IMR-90 (cell line): ENCODE results near the gene CERS4. TPM values are rescaled to one million over a fixed set of nuclear protein-coding genes. Genes with fewer than 3 reads are reported as not detected.

Experiments
- ATAC-seq: fragments of 200-7000 bp; cut with Tn5 transposase; 2 replicates; pipeline ENCODE4 v1.9.1; 2020; ENCODE audit warnings: low read depth, mild to moderate bottlenecking, moderate library complexity
- BruUV-seq: library from RNA; stranded (reverse); fragments of 400-500 nt; replicated peaks from 2 replicates; lab custom pipeline; 2021; lab: Mats Ljungman, UMichigan
- CTCF ChIA-PET: fragments of 300-600 bp; formaldehyde crosslinking; extraction: SDS; loops from one replicate; lab custom pipeline; 2021; ENCODE audit warnings: antibody characterized with exemption; lab: Yijun Ruan, JAX
- POLR2A ChIA-PET: fragments of 300-600 bp; sonication (Branson Sonifier 250); formaldehyde crosslinking; loops from one replicate; lab custom pipeline; 2022; ENCODE audit warnings: antibody characterized with exemption; ENCODE audit not compliant: unreplicated experiment; lab: Charles Lee
- DNase-seq: peaks from one replicate; pipeline ENCODE4 v3.0.0; 2013
- H2AFZ ChIP-seq: replicated peaks from 2 replicates; pipeline ENCODE3; 2013; ENCODE audit warnings: low read length, mild to moderate bottlenecking; ENCODE audit not compliant: poor library complexity
- H2AK5ac ChIP-seq: 2 replicates; pipeline ENCODE4 v1.6.1; 2013; ENCODE audit warnings: low read depth, low read length, inconsistent platforms
- H2AK9ac ChIP-seq: replicated peaks from 2 replicates; pipeline ENCODE3; 2013; ENCODE audit warnings: mild to moderate bottlenecking, low read depth, low read length, moderate library complexity; ENCODE audit not compliant: poor library complexity
- H2BK120ac ChIP-seq: 2 replicates; pipeline ENCODE4 v1.6.1; 2013; ENCODE audit warnings: low read depth, low read length, inconsistent platforms
- H2BK15ac ChIP-seq: 3 replicates; pipeline ENCODE4 v1.6.1; 2013; ENCODE audit warnings: low read depth, low read length, inconsistent platforms
- H2BK20ac ChIP-seq: 2 replicates; pipeline ENCODE4 v1.6.1; 2013; ENCODE audit warnings: low read depth, mild to moderate bottlenecking, inconsistent platforms, low read length, moderate library complexity
- H2BK5ac ChIP-seq: 2 replicates; pipeline ENCODE4 v1.6.1; 2013; ENCODE audit warnings: mild to moderate bottlenecking, low read depth, low read length, inconsistent platforms; ENCODE audit not compliant: poor library complexity, severe bottlenecking
- H3K14ac ChIP-seq: replicated peaks from 2 replicates; pipeline ENCODE4 v1.6.1; 2013; ENCODE audit warnings: low read depth, low read length, inconsistent platforms
- H3K18ac ChIP-seq: 2 replicates; pipeline ENCODE4 v1.6.1; 2013; ENCODE audit warnings: low read depth, low read length, control low read depth
- H3K23ac ChIP-seq: 2 replicates; pipeline ENCODE4 v1.6.1; 2013; ENCODE audit warnings: low read depth, low read length, inconsistent platforms
- H3K27ac ChIP-seq: 2 replicates; pipeline ENCODE4 v1.5.1; 2013; ENCODE audit warnings: mild to moderate bottlenecking, control low read depth, low read length; ENCODE audit not compliant: insufficient read depth
- H3K27me3 ChIP-seq: 2 replicates; pipeline ENCODE4 v1.6.1; 2013; ENCODE audit warnings: low read length; ENCODE audit not compliant: control insufficient read depth, insufficient read depth
- H3K36me3 ChIP-seq: 2 replicates; pipeline ENCODE4 v1.6.1; 2013; ENCODE audit warnings: low read length, mixed read lengths; ENCODE audit not compliant: control insufficient read depth, insufficient read depth
- H3K4ac ChIP-seq: 2 replicates; pipeline ENCODE4 v1.6.1; 2013; ENCODE audit warnings: low read depth, low read length, inconsistent platforms
- H3K4me1 ChIP-seq: 2 replicates; pipeline ENCODE4 v1.6.1; 2013; ENCODE audit warnings: low read length, mixed read lengths; ENCODE audit not compliant: control insufficient read depth, insufficient read depth
- H3K4me2 ChIP-seq: 2 replicates; pipeline ENCODE4 v1.6.1; 2013; ENCODE audit warnings: low read depth, mild to moderate bottlenecking, control low read depth, low read length, moderate library complexity
- H3K4me3 ChIP-seq: 2 replicates; pipeline ENCODE4 v1.5.1; 2013; ENCODE audit warnings: low read depth, mild to moderate bottlenecking, control low read depth, low read length, moderate library complexity; ENCODE audit not compliant: insufficient read depth
- H3K56ac ChIP-seq: 2 replicates; pipeline ENCODE4 v1.6.1; 2013; ENCODE audit warnings: low read length, inconsistent platforms; ENCODE audit not compliant: insufficient read depth; ENCODE audit errors: extremely low read depth
- H3K79me1 ChIP-seq, 2 experiments: 2 replicates each; pipeline ENCODE4 v1.6.1; 2013; ENCODE audit warnings: low read length in 2 of 2, inconsistent platforms in 1 of 2, low read depth in 1 of 2
- H3K9ac ChIP-seq: 2 replicates; pipeline ENCODE4 v1.6.1; 2013; ENCODE audit warnings: low read depth, low read length, control low read depth
- H3K9me1 ChIP-seq: 2 replicates; pipeline ENCODE4 v1.6.1; 2013; ENCODE audit warnings: low read length, inconsistent platforms; ENCODE audit not compliant: insufficient read depth
- H3K9me3 ChIP-seq: 2 replicates; pipeline ENCODE4 v1.6.1; 2013; ENCODE audit warnings: low read length; ENCODE audit not compliant: control insufficient read depth, insufficient read depth
- H4K20me1 ChIP-seq: 2 replicates; pipeline ENCODE4 v1.6.1; 2013; ENCODE audit warnings: low read length, inconsistent platforms; ENCODE audit not compliant: insufficient read depth
- H4K5ac ChIP-seq: 2 replicates; pipeline ENCODE4 v1.6.1; 2013; ENCODE audit warnings: mild to moderate bottlenecking, low read depth, low read length, control low read depth
- H4K8ac ChIP-seq, 2 experiments: 2 replicates each; pipeline ENCODE4 v1.6.1; 2013; ENCODE audit warnings: low read depth in 2 of 2, low read length in 2 of 2, control low read depth in 1 of 2, inconsistent platforms in 1 of 2
- H4K91ac ChIP-seq: 2 replicates; pipeline ENCODE4 v1.6.1; 2013; ENCODE audit warnings: low read depth, low read length, inconsistent platforms; ENCODE audit not compliant: insufficient read depth
- BHLHE40 ChIP-seq: fragments of 150-350 bp; IDR thresholded peaks from 2 replicates; pipeline ENCODE4 v1.6.1; 2016; ENCODE audit warnings: mild to moderate bottlenecking, low read depth, low read length
- CEBPB ChIP-seq: IDR thresholded peaks from 2 replicates; pipeline ENCODE4 v1.6.1; 2012; ENCODE audit warnings: low read depth, low read length, improper control_type of control experiment
- CHD1 ChIP-seq: IDR thresholded peaks from 2 replicates; pipeline ENCODE4 v1.6.1; 2012; ENCODE audit warnings: low read depth, low read length, improper control_type of control experiment
- FOS ChIP-seq: fragments of 150-350 bp; IDR thresholded peaks from 2 replicates; pipeline ENCODE4 v1.6.1; 2016; ENCODE audit warnings: low read depth, low read length
- MAFK ChIP-seq: IDR thresholded peaks from 2 replicates; pipeline ENCODE4 v1.6.1; 2012; ENCODE audit warnings: low read depth, low read length, improper control_type of control experiment
- MAZ ChIP-seq: IDR thresholded peaks from 2 replicates; pipeline ENCODE4 v1.6.1; 2012; ENCODE audit warnings: low read depth, mild to moderate bottlenecking, low read length, improper control_type of control experiment, moderate library complexity, borderline replicate concordance
- MXI1 ChIP-seq: IDR thresholded peaks from 2 replicates; pipeline ENCODE4 v1.6.1; 2012; ENCODE audit warnings: low read depth, mild to moderate bottlenecking, low read length, moderate library complexity, borderline replicate concordance
- NFE2L2 ChIP-seq: fragments of 150-350 bp; IDR thresholded peaks from 2 replicates; pipeline ENCODE4 v1.6.1; 2016; ENCODE audit warnings: low read depth, mild to moderate bottlenecking, low read length
- POLR2A ChIP-seq: IDR thresholded peaks from 2 replicates; pipeline ENCODE4 v1.6.1; 2012; ENCODE audit warnings: mild to moderate bottlenecking, low read depth, low read length
- RAD21 ChIP-seq: IDR thresholded peaks from 2 replicates; pipeline ENCODE4 v1.6.1; 2012; ENCODE audit warnings: low read length, improper control_type of control experiment
- RCOR1 ChIP-seq: IDR thresholded peaks from 2 replicates; pipeline ENCODE4 v1.6.1; 2012; ENCODE audit warnings: mild to moderate bottlenecking, low read length, improper control_type of control experiment; ENCODE audit not compliant: insufficient replicate concordance
- RFX5 ChIP-seq: IDR thresholded peaks from 2 replicates; pipeline ENCODE4 v1.8.0; 2012; ENCODE audit warnings: low read depth, mild to moderate bottlenecking, low read length, moderate library complexity
- SMC3 ChIP-seq: fragments of 150-350 bp; IDR thresholded peaks from 2 replicates; pipeline ENCODE4 v1.6.1; 2016; ENCODE audit warnings: low read depth, mild to moderate bottlenecking, antibody characterized with exemption, low read length, moderate library complexity
- WGBS, 2 experiments: methylation state at CpG; one replicate each; pipeline versions ENCODE4 v1.1.5 to v1.1.7; 2013; ENCODE audit warnings: missing lambda C conversion rate in 2 of 2; ENCODE audit not compliant: insufficient read length in 1 of 2; ENCODE audit errors: extremely low coverage in 2 of 2; 5-methylcytosine and 5-hydroxymethylcytosine counted together
- dilution Hi-C: fragments of 300-500 bp; cut with HindIII; formaldehyde crosslinking; loops from one replicate; pipeline ENCODE4 v1.14.3; 2018; ENCODE audit warnings: low sequenced_read_pairs; ENCODE audit not compliant: unreplicated experiment
- in situ Hi-C: fragments of 300-500 bp; cut with MboI; formaldehyde crosslinking; loops from 3 replicates; pipeline ENCODE4 v1.14.3; 2019; ENCODE audit warnings: low sequenced_read_pairs, inconsistent platforms, mixed read lengths
- intact Hi-C: fragments of 100-400 bp; cut with micrococcal nuclease; formaldehyde crosslinking; loops from 2 replicates; pipeline ENCODE4 v1.10.0; 2022
- polyA plus RNA-seq, 3 experiments: library from polyadenylated mRNA; depleted of rRNA; stranded (reverse); fragments of >200 nt; gene quantifications; 2 replicates each; pipeline ENCODE4 v1.2.3, GENCODE V29; 2012; ENCODE audit warnings: low replicate concordance in 1 of 3
- total RNA-seq: library from RNA; depleted of rRNA; stranded (reverse); fragments of >200 nt; gene quantifications from 2 replicates; pipeline ENCODE4 v1.2.3, GENCODE V29; 2012
- TF ChIP-seq, protein P1 (sequence below): conservative IDR thresholded peaks from 2 replicates; pipeline ENCODE4 v1.5.1; 2012; ENCODE audit warnings: mild to moderate bottlenecking, low read depth, low read length, improper control_type of control experiment
- TF ChIP-seq, protein P2 (sequence below): fragments of 150-350 bp; IDR thresholded peaks from 2 replicates; pipeline ENCODE4 v1.6.1; 2016; ENCODE audit warnings: low read depth, mild to moderate bottlenecking, low read length, moderate library complexity, borderline replicate concordance
- TF ChIP-seq, protein P3 (sequence below): fragments of 150-350 bp; IDR thresholded peaks from 2 replicates; pipeline ENCODE4 v1.6.1; 2017; ENCODE audit warnings: mild to moderate bottlenecking, antibody characterized with exemption, low read length, low read depth

CERS4 gene
- total and polyA plus RNA-seq, 2 of the 4 experiments (the other 2 are of a cell fraction): 3.2 to 5.7 TPM

GRCh38 chr19:8261347-8261746, 52.2 kb downstream of the CERS4 start:
- H2BK15ac ChIP-seq: no peak overlapping the region
- H3K4me1 ChIP-seq: no peaks in the 10 kb centered on the region
- no peak overlapping the region for H3K4me3 ChIP-seq
- BruUV-seq: no TSS peak
- H3K14ac ChIP-seq: no peak overlapping the region
- no peaks in the 10 kb centered on the region for H3K9me1 ChIP-seq
- no peak overlapping the region for H3K9ac ChIP-seq
- no peaks in the 10 kb centered on the region for H3K9me3 ChIP-seq
- H2BK120ac ChIP-seq: no peak overlapping the region
- ChIA-PET CTCF (no interaction called here), POLR2A (no interaction called here)
- DNase-seq: no peak
- H3K27ac ChIP-seq: no peak overlapping the region
- WGBS, 2 experiments: 100% methylated on average over 4 of the region's 9 CpGs; no CpG with 5 or more reads in 1 of the 2 experiments
- no peak overlapping the region for H2BK5ac ChIP-seq
- ATAC-seq: no peak
- H3K79me1 ChIP-seq: no peaks in the 10 kb centered on the region
- intact Hi-C loops: loop anchor here (10.0 kb wide), 1 partner anchor 323 kb away; no protein-coding TSS in a partner anchor
- TF ChIP-seq SMC3 (no peak), CHD1 (no peak), RAD21 (no peak), MXI1 (no peak), MAZ (no peak), CEBPB (no peak), MAFK (no peak), NFE2L2 (no peak), POLR2A (no peak), RFX5 (no peak), BHLHE40 (no peak), RCOR1 (no peak), FOS (no peak)
- TF ChIP-seq, protein P1, sequence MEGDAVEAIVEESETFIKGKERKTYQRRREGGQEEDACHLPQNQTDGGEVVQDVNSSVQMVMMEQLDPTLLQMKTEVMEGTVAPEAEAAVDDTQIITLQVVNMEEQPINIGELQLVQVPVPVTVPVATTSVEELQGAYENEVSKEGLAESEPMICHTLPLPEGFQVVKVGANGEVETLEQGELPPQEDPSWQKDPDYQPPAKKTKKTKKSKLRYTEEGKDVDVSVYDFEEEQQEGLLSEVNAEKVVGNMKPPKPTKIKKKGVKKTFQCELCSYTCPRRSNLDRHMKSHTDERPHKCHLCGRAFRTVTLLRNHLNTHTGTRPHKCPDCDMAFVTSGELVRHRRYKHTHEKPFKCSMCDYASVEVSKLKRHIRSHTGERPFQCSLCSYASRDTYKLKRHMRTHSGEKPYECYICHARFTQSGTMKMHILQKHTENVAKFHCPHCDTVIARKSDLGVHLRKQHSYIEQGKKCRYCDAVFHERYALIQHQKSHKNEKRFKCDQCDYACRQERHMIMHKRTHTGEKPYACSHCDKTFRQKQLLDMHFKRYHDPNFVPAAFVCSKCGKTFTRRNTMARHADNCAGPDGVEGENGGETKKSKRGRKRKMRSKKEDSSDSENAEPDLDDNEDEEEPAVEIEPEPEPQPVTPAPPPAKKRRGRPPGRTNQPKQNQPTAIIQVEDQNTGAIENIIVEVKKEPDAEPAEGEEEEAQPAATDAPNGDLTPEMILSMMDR: no peak
- TF ChIP-seq, protein P2, sequence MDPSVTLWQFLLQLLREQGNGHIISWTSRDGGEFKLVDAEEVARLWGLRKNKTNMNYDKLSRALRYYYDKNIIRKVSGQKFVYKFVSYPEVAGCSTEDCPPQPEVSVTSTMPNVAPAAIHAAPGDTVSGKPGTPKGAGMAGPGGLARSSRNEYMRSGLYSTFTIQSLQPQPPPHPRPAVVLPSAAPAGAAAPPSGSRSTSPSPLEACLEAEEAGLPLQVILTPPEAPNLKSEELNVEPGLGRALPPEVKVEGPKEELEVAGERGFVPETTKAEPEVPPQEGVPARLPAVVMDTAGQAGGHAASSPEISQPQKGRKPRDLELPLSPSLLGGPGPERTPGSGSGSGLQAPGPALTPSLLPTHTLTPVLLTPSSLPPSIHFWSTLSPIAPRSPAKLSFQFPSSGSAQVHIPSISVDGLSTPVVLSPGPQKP: no peak
- TF ChIP-seq, protein P3, sequence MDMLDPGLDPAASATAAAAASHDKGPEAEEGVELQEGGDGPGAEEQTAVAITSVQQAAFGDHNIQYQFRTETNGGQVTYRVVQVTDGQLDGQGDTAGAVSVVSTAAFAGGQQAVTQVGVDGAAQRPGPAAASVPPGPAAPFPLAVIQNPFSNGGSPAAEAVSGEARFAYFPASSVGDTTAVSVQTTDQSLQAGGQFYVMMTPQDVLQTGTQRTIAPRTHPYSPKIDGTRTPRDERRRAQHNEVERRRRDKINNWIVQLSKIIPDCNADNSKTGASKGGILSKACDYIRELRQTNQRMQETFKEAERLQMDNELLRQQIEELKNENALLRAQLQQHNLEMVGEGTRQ: no peak
- no peak overlapping the region for H4K5ac ChIP-seq
- no peaks in the 10 kb centered on the region for H4K20me1 ChIP-seq
- H3K18ac ChIP-seq: no peak overlapping the region
- no peak overlapping the region for H2AK9ac ChIP-seq
- no peak overlapping the region for H2AFZ ChIP-seq
- H3K27me3 ChIP-seq: no peaks in the 10 kb centered on the region
- H3K23ac ChIP-seq: no peak overlapping the region
- H4K8ac ChIP-seq: no peak overlapping the region
- H4K91ac ChIP-seq: no peak overlapping the region
- in situ Hi-C loops: no loop called here
- dilution Hi-C loops: no loop called here
- H2BK20ac ChIP-seq: no peak overlapping the region
- no peak overlapping the region for H3K56ac ChIP-seq
- no peak overlapping the region for H3K4ac ChIP-seq
- H3K4me2 ChIP-seq: no peak overlapping the region
- H2AK5ac ChIP-seq: no peak overlapping the region
- H3K36me3 ChIP-seq: no peaks in the 10 kb centered on the region
